Neural crest cell (in vitro differentiated cells): ENCODE results near the gene JAK2. TPM values are rescaled to one million over a fixed set of nuclear protein-coding genes. Genes with fewer than 3 reads are reported as not detected.

Source experiments
- DNase-seq: peaks from one replicate; pipeline ENCODE4 v3.0.0; 2021; ENCODE audit warnings: low read depth, mixed read lengths, low spot score
- H3K27ac Mint-ChIP-seq: one replicate; pipeline ENCODE4 v1.8.0; 2021; ENCODE audit warnings: mild to moderate bottlenecking, mixed read lengths; ENCODE audit not compliant: unreplicated experiment
- H3K27me3 Mint-ChIP-seq: 2 replicates; pipeline ENCODE4 v1.8.0; 2021; ENCODE audit warnings: low read depth, mild to moderate bottlenecking, mixed read lengths
- H3K36me3 Mint-ChIP-seq: 2 replicates; pipeline ENCODE4 v1.8.0; 2021; ENCODE audit warnings: low read depth, mild to moderate bottlenecking, mixed read lengths
- H3K4me1 Mint-ChIP-seq: 2 replicates; pipeline ENCODE4 v1.8.0; 2021; ENCODE audit warnings: mixed read lengths
- H3K4me3 Mint-ChIP-seq: one replicate; pipeline ENCODE4 v1.8.0; 2021; ENCODE audit warnings: mild to moderate bottlenecking, mixed read lengths
- H3K9me3 Mint-ChIP-seq: 2 replicates; pipeline ENCODE4 v1.8.0; 2021; ENCODE audit warnings: mixed read lengths
- total RNA-seq: library from RNA; stranded (reverse); gene quantifications from 2 replicates; pipeline ENCODE4 v1.2.1, GENCODE V29; 2021
- TF ChIP-seq, protein P1 (sequence below): fragments of 200-600 bp; sonication (generic); conservative IDR thresholded peaks from 2 replicates; pipeline ENCODE4 v1.5.0; 2021; ENCODE audit warnings: antibody characterized with exemption, mild to moderate bottlenecking

Gene JAK2
- total RNA-seq, 1 donor from 2014 or later: 5.0 TPM

- Mint-ChIP-seq H3K27ac (no peak overlapping the region), H3K27me3 (peaks cover 3% of the 10 kb centered on the region)
These were observed 4.9 kb upstream of the JAK2 start for GRCh38 chr9:4980086-4980727.

GRCh38 chr9:4982721-4983482, 2.2 kb upstream of the JAK2 start:
- Mint-ChIP-seq H3K36me3 (no peaks in the 10 kb centered on the region), H3K4me3 (peak overlapping the region; percentile 91), H3K4me1 (peaks cover 19% of the 10 kb centered on the region), H3K27ac (no peak overlapping the region), H3K9me3 (no peaks in the 10 kb centered on the region), H3K27me3 (peaks cover 3% of the 10 kb centered on the region)
- no peak for DNase-seq
- TF ChIP-seq, protein P1, sequence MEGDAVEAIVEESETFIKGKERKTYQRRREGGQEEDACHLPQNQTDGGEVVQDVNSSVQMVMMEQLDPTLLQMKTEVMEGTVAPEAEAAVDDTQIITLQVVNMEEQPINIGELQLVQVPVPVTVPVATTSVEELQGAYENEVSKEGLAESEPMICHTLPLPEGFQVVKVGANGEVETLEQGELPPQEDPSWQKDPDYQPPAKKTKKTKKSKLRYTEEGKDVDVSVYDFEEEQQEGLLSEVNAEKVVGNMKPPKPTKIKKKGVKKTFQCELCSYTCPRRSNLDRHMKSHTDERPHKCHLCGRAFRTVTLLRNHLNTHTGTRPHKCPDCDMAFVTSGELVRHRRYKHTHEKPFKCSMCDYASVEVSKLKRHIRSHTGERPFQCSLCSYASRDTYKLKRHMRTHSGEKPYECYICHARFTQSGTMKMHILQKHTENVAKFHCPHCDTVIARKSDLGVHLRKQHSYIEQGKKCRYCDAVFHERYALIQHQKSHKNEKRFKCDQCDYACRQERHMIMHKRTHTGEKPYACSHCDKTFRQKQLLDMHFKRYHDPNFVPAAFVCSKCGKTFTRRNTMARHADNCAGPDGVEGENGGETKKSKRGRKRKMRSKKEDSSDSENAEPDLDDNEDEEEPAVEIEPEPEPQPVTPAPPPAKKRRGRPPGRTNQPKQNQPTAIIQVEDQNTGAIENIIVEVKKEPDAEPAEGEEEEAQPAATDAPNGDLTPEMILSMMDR: no peak

More at GRCh38 chr9:4980086-4980727, 4.9 kb upstream of the JAK2 start:
- no peaks in the 10 kb centered on the region for H3K36me3 Mint-ChIP-seq
- TF ChIP-seq, protein P1: no peak
- H3K4me3 Mint-ChIP-seq: no peak overlapping the region
- no peaks in the 10 kb centered on the region for H3K9me3 Mint-ChIP-seq
- peaks cover 10% of the 10 kb centered on the region for H3K4me1 Mint-ChIP-seq
- DNase-seq: no peak

DNA sequence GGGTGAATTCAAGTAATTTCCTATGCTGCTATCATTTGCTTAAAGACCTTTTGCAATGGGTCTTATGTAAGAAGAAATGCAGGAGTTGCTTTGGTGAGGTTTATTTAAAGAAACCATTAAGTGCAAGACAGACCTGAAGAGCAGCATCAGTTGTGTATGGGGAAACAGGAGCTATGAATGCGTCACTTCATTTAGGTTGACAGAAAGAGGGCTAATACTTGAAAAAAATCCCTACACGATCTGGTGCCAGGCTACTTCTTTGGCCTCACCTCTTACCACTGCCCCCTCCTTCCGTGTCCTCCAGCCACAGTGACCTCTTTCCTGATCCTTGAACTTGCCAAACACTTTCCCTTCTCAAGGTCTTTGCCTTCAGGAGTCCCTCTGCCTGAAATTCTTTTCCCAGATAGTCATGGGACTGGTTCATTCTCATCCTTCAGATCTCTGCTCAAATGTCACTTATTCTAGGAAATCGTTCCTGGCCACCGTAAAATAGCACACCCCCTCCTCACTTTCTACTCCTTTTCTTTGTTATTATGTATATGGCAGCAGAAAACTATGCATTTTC, 1.4 kb upstream of the JAK2 start:
- no peak for DNase-seq
- Mint-ChIP-seq H3K36me3 (no peaks in the 10 kb centered on the region), H3K4me1 (peaks cover 19% of the 10 kb centered on the region), H3K27me3 (peaks cover 3% of the 10 kb centered on the region), H3K9me3 (no peaks in the 10 kb centered on the region), H3K27ac (no peak overlapping the region), H3K4me3 (peak overlapping the region; percentile 91)
- TF ChIP-seq, protein P1: no peak

DNA sequence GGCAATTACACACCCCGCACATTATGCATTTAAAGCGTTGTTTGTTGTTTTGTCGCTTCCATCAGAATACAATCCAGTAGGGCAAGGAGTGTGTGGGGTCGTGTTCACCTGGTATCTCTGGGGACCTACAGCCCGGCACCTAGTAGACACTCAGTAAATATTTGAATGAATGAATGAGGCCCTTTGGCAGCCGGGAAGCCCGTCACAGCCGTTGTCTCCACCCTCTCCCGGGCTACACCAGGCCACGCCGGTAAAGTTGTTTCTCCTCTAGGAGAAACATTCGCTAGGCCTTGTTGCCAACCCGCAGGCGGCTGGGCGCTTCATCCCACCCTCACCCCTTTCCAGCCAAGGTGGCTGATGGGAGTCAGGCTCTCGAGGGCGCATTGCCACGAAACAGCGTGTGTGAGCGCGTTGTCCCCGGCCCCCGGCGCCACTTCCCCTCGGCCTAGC, 876 bp upstream of the JAK2 start:
- DNase-seq: no peak
- Mint-ChIP-seq H3K27me3 (peaks cover 3% of the 10 kb centered on the region), H3K4me3 (peak overlapping the region; percentile 91), H3K27ac (peak overlapping the region; percentile 95), H3K9me3 (no peaks in the 10 kb centered on the region), H3K36me3 (no peaks in the 10 kb centered on the region), H3K4me1 (peaks cover 19% of the 10 kb centered on the region)
- TF ChIP-seq, protein P1: no peak

DNA sequence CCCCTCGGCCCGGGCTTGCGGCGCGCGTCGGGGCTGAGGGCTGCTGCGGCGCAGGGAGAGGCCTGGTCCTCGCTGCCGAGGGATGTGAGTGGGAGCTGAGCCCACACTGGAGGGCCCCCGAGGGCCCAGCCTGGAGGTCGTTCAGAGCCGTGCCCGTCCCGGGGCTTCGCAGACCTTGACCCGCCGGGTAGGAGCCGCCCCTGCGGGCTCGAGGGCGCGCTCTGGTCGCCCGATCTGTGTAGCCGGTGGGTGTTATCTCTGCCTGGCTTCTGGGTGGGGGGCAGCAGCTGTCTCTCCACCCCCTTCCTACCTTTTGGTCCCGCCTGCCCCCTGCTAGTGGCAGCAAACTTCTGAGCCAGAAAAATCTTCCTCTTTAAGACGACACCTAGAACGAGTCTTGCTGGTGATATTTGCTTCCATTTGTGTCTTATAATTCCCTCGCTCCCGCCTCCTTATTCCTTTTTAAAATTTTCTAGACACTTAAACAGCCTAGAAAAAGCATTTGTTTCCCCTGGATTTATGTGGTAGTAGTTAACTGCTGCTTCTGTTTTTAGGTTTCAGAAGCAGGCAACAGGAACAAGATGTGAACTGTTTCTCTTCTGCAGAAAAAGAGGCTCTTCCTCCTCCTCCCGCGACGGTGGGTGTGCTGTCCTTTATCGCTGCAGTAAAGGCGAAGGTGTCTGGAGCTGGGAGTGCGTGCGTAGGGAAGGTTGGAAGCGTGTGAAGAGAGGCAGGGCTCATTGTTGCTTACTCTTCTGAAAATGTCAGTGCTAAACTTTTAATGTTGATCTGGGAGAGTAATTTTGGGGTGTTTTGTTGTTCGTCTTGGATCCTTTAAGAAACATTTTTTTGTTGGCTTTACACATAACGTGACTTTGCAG, 554 bp downstream of the JAK2 start:
- Mint-ChIP-seq H3K27me3 (peaks cover 3% of the 10 kb centered on the region), H3K4me1 (peaks cover 19% of the 10 kb centered on the region), H3K4me3 (peak overlapping the region; percentile 87), H3K27ac (peak overlapping the region; percentile 19), H3K9me3 (no peaks in the 10 kb centered on the region), H3K36me3 (no peaks in the 10 kb centered on the region)
- peak; percentile 15 for DNase-seq
- TF ChIP-seq, protein P1: peak; percentile 12
